Fibroblast of the aortic adventitia (primary cell): ENCODE results near the gene GATA2. TPM values are rescaled to one million over a fixed set of nuclear protein-coding genes. Genes with fewer than 3 reads are reported as not detected.

Source experiments
- DNase-seq: peaks from one replicate; pipeline ENCODE4 v3.0.0-alpha.2; 2010; ENCODE audit warnings: low read depth
- H3K4me3 ChIP-seq: 2 replicates; pipeline ENCODE4 v1.5.1; 2011; ENCODE audit warnings: low read depth, mild to moderate bottlenecking, control low read depth, low read length, moderate library complexity
- CTCF ChIP-seq: IDR thresholded peaks from 2 replicates; pipeline ENCODE4 v1.5.1; 2011; ENCODE audit warnings: mild to moderate bottlenecking, low read length, control low read depth, inconsistent platforms; ENCODE audit not compliant: insufficient read depth
- total RNA-seq: library from RNA; depleted of rRNA; stranded (reverse); fragments of >200 nt; gene quantifications from 2 replicates; pipeline ENCODE4 v1.2.3, GENCODE V29; 2012; ENCODE audit warnings: low replicate concordance

The GATA2 gene
- total RNA-seq, 1 donor, result 9.3 TPM

GRCh38 chr3:128475355-128475754 lies 17.6 kb downstream of the GATA2 start:
- no peak for DNase-seq
- H3K4me3 ChIP-seq, result no peak overlapping the region
- TF ChIP-seq CTCF, result no peak

DNA sequence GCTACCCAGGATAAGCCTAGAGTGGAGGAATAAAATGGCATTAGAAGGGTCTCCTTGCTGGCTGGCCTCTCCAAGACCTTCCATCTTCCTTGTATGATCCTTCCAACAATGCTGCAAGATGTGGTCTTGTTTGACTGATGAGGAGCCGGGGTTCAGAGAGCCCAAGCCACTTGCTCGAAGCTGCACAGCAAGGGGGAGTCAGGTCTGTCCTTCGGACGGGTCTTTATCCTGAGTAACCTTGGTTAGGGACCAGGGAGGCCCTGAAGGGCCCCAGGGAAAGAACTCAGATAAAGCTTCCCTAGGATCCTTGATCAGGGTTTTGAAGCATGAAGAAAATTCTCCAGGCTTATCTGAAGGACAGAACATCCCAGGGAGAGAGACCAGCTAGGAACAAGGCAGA lies 19.3 kb downstream of the GATA2 start:
- no peak overlapping the region for H3K4me3 ChIP-seq
- DNase-seq, result no peak
- no peak for TF ChIP-seq CTCF

- TF ChIP-seq CTCF, result no peak
- no peak for DNase-seq
- H3K4me3 ChIP-seq, result no peak overlapping the region
Measured at GRCh38 chr3:128473180-128473519, 19.9 kb downstream of the GATA2 start.

- no peak for TF ChIP-seq CTCF
- H3K4me3 ChIP-seq, result no peak overlapping the region
- no peak for DNase-seq
Measured at GRCh38 chr3:128472449-128473179, 20.4 kb downstream of the GATA2 start.

- DNase-seq, result no peak
- H3K4me3 ChIP-seq, result no peak overlapping the region
- no peak for TF ChIP-seq CTCF
Measured at GRCh38 chr3:128471720-128472119, 21.3 kb downstream of the GATA2 start.

GRCh38 chr3:128471110-128471509 lies 21.9 kb downstream of the GATA2 start:
- TF ChIP-seq CTCF, result no peak
- no peak overlapping the region for H3K4me3 ChIP-seq
- no peak for DNase-seq

GRCh38 chr3:128470134-128470899 lies 22.7 kb downstream of the GATA2 start:
- no peak for DNase-seq
- no peak for TF ChIP-seq CTCF
- no peak overlapping the region for H3K4me3 ChIP-seq
